A549 (cell line): ENCODE measurements around the gene RNF175. TPM values are rescaled to one million over a fixed set of nuclear protein-coding genes. Genes with fewer than 3 reads are reported as not detected.

Experiments used
- ATAC-seq, 2 experiments: fragments of 200-7000 bp in 1 of 2; fragments of >200 bp in 1 of 2; cut with Nextera tagmentation in 1 of 2; cut with Tn5 transposase in 1 of 2; 3 replicates each; pipeline versions ENCODE4 v1.8.0 to v1.9.1; 2018 to 2020; ENCODE audit warnings: mild to moderate bottlenecking in 1 of 2, moderate library complexity in 1 of 2
- CTCF ChIA-PET: fragments of 300-600 bp; sonication (Branson Sonifier 250); formaldehyde crosslinking; extraction: SDS; loops from one replicate; lab custom pipeline; 2021; ENCODE audit warnings: antibody characterized with exemption, inconsistent platforms; lab: Yijun Ruan, JAX
- POLR2A ChIA-PET: fragments of 350-600 bp; formaldehyde crosslinking; extraction: SDS; loops from one replicate; lab custom pipeline; 2021; ENCODE audit warnings: antibody characterized with exemption, inconsistent platforms; lab: Yijun Ruan, JAX
- DNase-seq, 2 experiments: peaks; one replicate each; pipeline versions ENCODE4 v3.0.0 to v3.0.0-alpha.2; 2011 to 2016; ENCODE audit warnings: low read depth in 1 of 2, low spot score in 1 of 2
- FAIRE-seq: peaks from 2 replicates; lab custom pipeline; 2011; peaks lifted over from hg19 to GRCh38; lab: Jason Lieb, UNC
- H3K27ac ChIP-seq, 2 experiments: fragments of >200 bp; sonication (Bioruptor Twin); formaldehyde crosslinking; 3 replicates each; pipeline ENCODE4 v1.5.1; 2016 to 2017
- H3K4me1 ChIP-seq: fragments of >200 bp; sonication (Bioruptor Twin); formaldehyde crosslinking; 3 replicates; pipeline ENCODE4 v1.6.1; 2016
- H3K4me2 ChIP-seq: fragments of >200 bp; sonication (Bioruptor Twin); formaldehyde crosslinking; 3 replicates; pipeline ENCODE4 v1.6.1; 2016
- H3K4me3 ChIP-seq: fragments of >200 bp; sonication (Bioruptor Twin); formaldehyde crosslinking; 3 replicates; pipeline ENCODE4 v1.5.1; 2016
- H3K9me3 ChIP-seq: fragments of >200 bp; sonication (Bioruptor Twin); formaldehyde crosslinking; 3 replicates; pipeline ENCODE4 v1.6.1; 2016
- ATOH8 ChIP-seq: fragments of 250-450 bp; sonication (Bioruptor Pico); IDR thresholded peaks from 2 replicates; pipeline ENCODE4 v1.5.0; 2020; ENCODE audit warnings: low read depth, mild to moderate bottlenecking, moderate library complexity
- BHLHE40 ChIP-seq: IDR thresholded peaks from 2 replicates; pipeline ENCODE4 v1.6.1; 2012; ENCODE audit warnings: low read depth, low read length, inconsistent platforms
- CBX2 ChIP-seq: fragments of 200-600 bp; sonication (generic); IDR thresholded peaks from 2 replicates; pipeline ENCODE4 v1.6.1; 2016; ENCODE audit warnings: low read depth, mild to moderate bottlenecking, borderline replicate concordance
- CTCF ChIP-seq: fragments of >200 bp; sonication (Bioruptor Twin); formaldehyde crosslinking; IDR thresholded peaks from 3 replicates; pipeline ENCODE4 v1.5.1; 2016
- E2F6 ChIP-seq: IDR thresholded peaks from 2 replicates; pipeline ENCODE4 v1.6.1; 2012; ENCODE audit warnings: low read depth, borderline replicate concordance
- FOSB ChIP-seq: fragments of 250-450 bp; sonication (Bioruptor Pico); IDR thresholded peaks from 2 replicates; pipeline ENCODE4 v1.5.0; 2020; ENCODE audit warnings: mild to moderate bottlenecking, moderate library complexity
- FOSL2 ChIP-seq, 2 experiments: fragments of 450-650 bp in 1 of 2; fragments of >200 bp in 1 of 2; sonication (Bioruptor Twin) in 1 of 2; formaldehyde crosslinking; IDR thresholded peaks; 2 replicates each; pipeline versions ENCODE4 v1.5.0 to v1.6.1; 2016 to 2020; ENCODE audit warnings: mild to moderate bottlenecking in 1 of 2, moderate library complexity in 1 of 2
- FOXS1 ChIP-seq: fragments of 250-450 bp; sonication (Bioruptor Pico); IDR thresholded peaks from 2 replicates; pipeline ENCODE4 v1.5.0; 2020; ENCODE audit warnings: mild to moderate bottlenecking, moderate library complexity
- GATA3 ChIP-seq: IDR thresholded peaks from 2 replicates; pipeline ENCODE4 v1.6.1; 2012; ENCODE audit warnings: borderline replicate concordance
- HES2 ChIP-seq: fragments of >200 bp; sonication (Bioruptor Twin); formaldehyde crosslinking; IDR thresholded peaks from 2 replicates; pipeline ENCODE4 v1.6.1; 2016
- HEYL ChIP-seq: fragments of 250-450 bp; sonication (Bioruptor Pico); IDR thresholded peaks from 2 replicates; pipeline ENCODE4 v1.8.0; 2021; ENCODE audit warnings: mild to moderate bottlenecking, moderate library complexity
- HOXB13 ChIP-seq: fragments of 250-450 bp; sonication (Bioruptor Pico); IDR thresholded peaks from 2 replicates; pipeline ENCODE4 v1.5.0; 2020; ENCODE audit warnings: low read depth, mild to moderate bottlenecking, moderate library complexity
- HOXB5 ChIP-seq: fragments of 250-450 bp; sonication (Bioruptor Pico); IDR thresholded peaks from 2 replicates; pipeline ENCODE4 v1.5.0; 2020; ENCODE audit warnings: mild to moderate bottlenecking, moderate library complexity
- JUNB ChIP-seq: fragments of >200 bp; sonication (Bioruptor Twin); formaldehyde crosslinking; IDR thresholded peaks from 2 replicates; pipeline ENCODE4 v1.6.1; 2016
- PBX3 ChIP-seq: IDR thresholded peaks from 2 replicates; pipeline ENCODE4 v1.6.1; 2012
- PHF8 ChIP-seq: fragments of 200-600 bp; sonication (generic); IDR thresholded peaks from 2 replicates; pipeline ENCODE4 v1.6.1; 2016; ENCODE audit warnings: low read depth, mild to moderate bottlenecking, antibody characterized with exemption, moderate library complexity, borderline replicate concordance
- RARB ChIP-seq: fragments of 250-450 bp; sonication (Bioruptor Pico); IDR thresholded peaks from 2 replicates; pipeline ENCODE4 v1.8.0; 2021; ENCODE audit warnings: mild to moderate bottlenecking, moderate library complexity
- SMC3 ChIP-seq: fragments of >200 bp; sonication (Bioruptor Twin); formaldehyde crosslinking; IDR thresholded peaks from 3 replicates; pipeline ENCODE4 v1.6.1; 2018; ENCODE audit warnings: inconsistent platforms
- TFCP2L1 ChIP-seq: fragments of 250-450 bp; sonication (Bioruptor Pico); IDR thresholded peaks from 2 replicates; pipeline ENCODE4 v1.5.0; 2021; ENCODE audit warnings: mild to moderate bottlenecking
- TP53 ChIP-seq: fragments of 250-450 bp; sonication (Bioruptor Pico); IDR thresholded peaks from 2 replicates; pipeline ENCODE4 v1.5.0; 2021; ENCODE audit warnings: mild to moderate bottlenecking, moderate library complexity
- ZC3H11A ChIP-seq: fragments of 450-650 bp; IDR thresholded peaks from 2 replicates; pipeline ENCODE4 v1.6.1; 2014; ENCODE audit warnings: antibody characterized with exemption, mild to moderate bottlenecking
- WGBS: methylation state at CpG from one replicate; pipeline ENCODE4 v1.1.6; 2017; ENCODE audit errors: missing lambda C conversion rate; 5-methylcytosine and 5-hydroxymethylcytosine counted together
- polyA plus RNA-seq, 4 experiments: library from polyadenylated mRNA; depleted of rRNA in 3 of 4; stranded (reverse); fragments of >200 nt; fragmentation: RNase III in 1 of 4; extraction: RNeasy Plus Mini Kit Qiagen cat#74134 plus additional on column Dnase treatment in 1 of 4; gene quantifications; 2 replicates in 3 of 4; 3 replicates in 1 of 4; pipeline ENCODE4 v1.2.3, GENCODE V29; 2011 to 2017

RNF175 gene
- polyA plus RNA-seq, 2 of the 4 experiments (the other 2 are of a cell fraction) = not detected

GRCh38 chr4:153676984-153677383, 82.8 kb downstream of the RNF175 start:
- POLR2A ChIA-PET = no interaction called here
- peak; percentile 74 to 79; a peak in 5 of 6 replicates for ATAC-seq
- Histone ChIP-seq H3K4me3 (no peak overlapping the region), H3K4me1 (peaks cover 4% of the 10 kb centered on the region; the same call in 2 of the 3 replicates), H3K27ac (no peak overlapping the region), H3K4me2 (no peak overlapping the region; the same call in 2 of the 3 replicates)
- DNase-seq = peak in 1 of 2 experiments; percentile 25
- WGBS = 0% methylated on average over 1 of the region's 1 CpG
- TF ChIP-seq PHF8 = no peak
- TF ChIP-seq SMC3 = no peak
- no peak for TF ChIP-seq E2F6
- peak; percentile 31; the same call in 1 of the 2 replicates for TF ChIP-seq JUNB
- TF ChIP-seq, all 56 proteins: peak for 1
- CTCF ChIA-PET = no interaction called here
- no peaks in the 10 kb centered on the region for H3K9me3 ChIP-seq
- no peak for FAIRE-seq

- POLR2A ChIA-PET = no interaction called here
- H3K27ac ChIP-seq = no peak overlapping the region
- FAIRE-seq (no peak), DNase-seq (no peak), ATAC-seq (no peak)
- CTCF ChIA-PET = no interaction called here
- H3K4me2 ChIP-seq = no peak overlapping the region; the same call in 2 of the 3 replicates
- H3K4me1 ChIP-seq = peaks cover 4% of the 10 kb centered on the region; the same call in 2 of the 3 replicates
- 26% methylated on average over 5 of the region's 5 CpGs for WGBS
- no peak overlapping the region for H3K4me3 ChIP-seq
- H3K9me3 ChIP-seq = no peaks in the 10 kb centered on the region
- TF ChIP-seq HOXB5 (no peak), HEYL (CRISPR knock-in tag) (no peak), PHF8 (no peak), ATOH8 (no peak), PBX3 (no peak)
Observed at GRCh38 chr4:153676486-153676885, 83.3 kb downstream of the RNF175 start.

- TF ChIP-seq FOSL2 (IDR thresholded peaks at IDR 0.05) (no peak), FOSL2 (CRISPR knock-in tag; IDR thresholded peaks at IDR 0.05) (no peak), RARB (CRISPR knock-in tag) (no peak), GATA3 (no peak), PHF8 (no peak), FOSB (CRISPR knock-in tag) (no peak), ZC3H11A (no peak), BHLHE40 (no peak), CBX2 (no peak), CTCF (no peak), HOXB5 (no peak), HOXB13 (CRISPR knock-in tag) (no peak), HES2 (no peak), ATOH8 (no peak), TP53 (CRISPR knock-in tag) (no peak), TFCP2L1 (CRISPR knock-in tag) (no peak), FOXS1 (no peak)
- CTCF ChIA-PET = no interaction called here
Observed at GRCh38 chr4:153669838-153670237, 90.0 kb downstream of the RNF175 start.

More at GRCh38 chr4:153669838-153670237, 90.0 kb downstream of the RNF175 start:
- Histone ChIP-seq H3K4me2 (no peak overlapping the region), H3K4me3 (no peak overlapping the region), H3K4me1 (no peaks in the 10 kb centered on the region), H3K27ac (no peak overlapping the region), H3K9me3 (no peaks in the 10 kb centered on the region)
- ATAC-seq = no peak
- POLR2A ChIA-PET = no interaction called here
- DNase-seq = no peak
- 3% methylated on average over 3 of the region's 3 CpGs for WGBS
- FAIRE-seq = no peak
